Left kidney (tissue), 2 donors: ENCODE measurements around the gene HDDC3. TPM values are rescaled to one million over a fixed set of nuclear protein-coding genes. Genes with fewer than 3 reads are reported as not detected.

Source experiments
- DNase-seq: peaks from one replicate; pipeline ENCODE4 v3.0.0-alpha.2; 2013
- polyA plus RNA-seq: library from polyadenylated mRNA; unstranded; fragments of 120-200 nt; gene quantifications from one replicate; pipeline ENCODE4 v1.2.1, GENCODE V29; 2013; ENCODE audit not compliant: insufficient read length

Gene HDDC3
- polyA plus RNA-seq, 1 donor, result 12.1 TPM

DNA sequence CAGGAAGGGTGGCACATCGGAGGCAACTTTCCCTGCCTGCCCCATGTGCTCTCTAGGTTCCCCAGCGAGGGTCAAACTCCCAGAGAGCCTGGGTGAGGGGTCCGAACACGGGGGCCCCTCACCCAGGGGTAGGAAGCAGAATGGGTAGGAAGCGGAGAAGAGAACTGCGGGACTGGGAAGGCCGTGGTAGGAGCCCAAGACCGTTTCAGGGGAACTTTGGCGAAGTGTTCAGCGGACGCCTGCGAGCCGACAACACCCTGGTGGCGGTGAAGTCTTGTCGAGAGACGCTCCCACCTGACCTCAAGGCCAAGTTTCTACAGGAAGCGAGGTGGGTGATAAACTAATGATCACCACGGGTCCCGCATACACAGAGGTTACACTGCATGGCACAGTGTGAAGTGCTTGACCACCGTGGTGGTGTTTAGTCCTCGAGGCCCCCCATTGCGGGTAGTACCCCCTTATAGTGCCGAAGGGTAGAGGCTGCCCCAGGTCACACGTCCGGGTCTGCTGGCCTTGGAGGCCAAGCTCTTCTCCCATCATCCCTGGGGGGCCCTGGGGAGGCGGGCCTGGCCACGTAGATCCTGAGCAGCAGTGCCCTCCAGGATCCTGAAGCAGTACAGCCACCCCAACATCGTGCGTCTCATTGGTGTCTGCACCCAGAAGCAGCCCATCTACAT is 39.7 kb downstream of the HDDC3 start:
- DNase-seq, result no peak

DNA sequence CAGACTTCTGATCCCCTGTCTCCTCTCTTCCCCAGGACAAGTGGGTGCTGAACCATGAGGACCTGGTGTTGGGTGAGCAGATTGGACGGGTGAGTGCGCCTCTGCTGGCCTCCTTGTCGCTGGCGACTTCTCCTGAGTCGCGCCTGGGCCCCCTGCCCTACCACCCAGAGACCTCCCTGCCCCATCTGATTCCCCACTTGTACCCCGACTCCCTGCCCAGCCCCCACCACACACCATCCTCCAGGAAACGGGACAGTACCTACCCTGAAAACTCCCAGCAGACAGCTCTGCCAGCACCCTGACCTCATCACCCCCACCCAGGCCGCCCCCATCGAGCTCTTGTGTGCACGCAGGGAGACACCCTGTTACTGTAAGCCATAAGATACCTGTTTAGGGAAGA is 40.3 kb downstream of the HDDC3 start:
- no peak for DNase-seq

DNA sequence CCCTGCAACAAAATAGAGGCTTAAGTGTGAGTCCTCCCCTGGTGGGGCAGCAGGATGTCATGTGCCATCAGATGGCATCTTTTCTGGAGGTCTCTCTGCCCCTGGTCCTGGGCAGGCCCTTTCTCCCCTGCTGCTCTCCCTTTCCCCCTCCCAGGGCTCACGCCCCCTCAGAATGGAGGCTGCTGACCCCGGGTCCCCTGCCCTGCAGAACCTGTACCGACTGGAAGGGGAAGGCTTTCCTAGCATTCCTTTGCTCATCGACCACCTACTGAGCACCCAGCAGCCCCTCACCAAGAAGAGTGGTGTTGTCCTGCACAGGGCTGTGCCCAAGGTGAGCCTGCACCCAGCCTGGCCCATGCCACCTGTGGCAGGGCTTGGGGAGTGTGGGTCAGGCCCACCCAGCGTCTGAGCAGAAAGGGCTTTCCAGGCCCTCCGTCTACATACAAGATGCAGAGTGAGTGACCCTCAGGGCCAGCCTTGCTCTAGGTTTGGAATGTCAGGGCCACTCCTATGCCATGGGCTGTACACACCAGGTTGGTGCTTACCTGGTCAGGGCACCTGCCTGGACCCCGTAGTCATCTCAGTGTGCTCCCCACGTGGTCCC is 40.9 kb downstream of the HDDC3 start:
- no peak for DNase-seq

DNA sequence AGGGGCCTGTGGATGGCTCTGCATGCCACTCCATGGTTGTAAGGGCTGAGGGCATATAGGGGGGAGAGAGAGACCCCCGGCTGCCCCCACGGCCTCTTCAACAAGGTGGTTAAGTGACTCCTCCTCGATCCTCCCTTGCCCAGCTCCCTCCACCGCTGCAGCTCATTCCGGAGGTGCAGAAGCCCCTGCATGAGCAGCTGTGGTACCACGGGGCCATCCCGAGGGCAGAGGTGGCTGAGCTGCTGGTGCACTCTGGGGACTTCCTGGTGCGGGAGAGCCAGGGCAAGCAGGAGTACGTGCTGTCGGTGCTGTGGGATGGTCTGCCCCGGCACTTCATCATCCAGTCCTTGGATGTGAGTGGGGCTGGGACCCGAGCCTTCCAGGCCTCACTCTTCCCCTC is 41.5 kb downstream of the HDDC3 start:
- no peak for DNase-seq

GRCh38 chr15:90889736-90890456 is 42.5 kb downstream of the HDDC3 start:
- DNase-seq, result no peak

- no peak for DNase-seq
Measured at GRCh38 chr15:90889313-90889730, 43.0 kb downstream of the HDDC3 start.

- no peak for DNase-seq
Measured at GRCh38 chr15:90887037-90887481, 45.3 kb downstream of the HDDC3 start.

DNA sequence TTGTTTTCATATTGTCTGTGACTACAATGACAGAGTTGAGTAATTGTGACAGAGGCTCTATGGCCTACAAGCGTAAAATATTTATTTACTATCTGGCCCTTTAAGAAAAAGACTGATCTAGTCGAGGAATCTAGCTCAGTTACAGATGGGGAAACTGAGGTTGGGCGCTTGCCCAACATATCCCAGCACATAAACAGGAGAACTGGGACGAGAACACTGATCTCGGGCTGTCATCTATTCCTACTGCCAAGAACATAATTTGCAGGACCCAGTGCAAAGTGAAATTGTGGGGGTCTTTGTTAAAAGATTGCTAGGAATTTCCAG is 46.1 kb downstream of the HDDC3 start:
- DNase-seq, result no peak

- DNase-seq, result no peak
Measured at GRCh38 chr15:90885432-90886290, 46.7 kb downstream of the HDDC3 start.

DNA sequence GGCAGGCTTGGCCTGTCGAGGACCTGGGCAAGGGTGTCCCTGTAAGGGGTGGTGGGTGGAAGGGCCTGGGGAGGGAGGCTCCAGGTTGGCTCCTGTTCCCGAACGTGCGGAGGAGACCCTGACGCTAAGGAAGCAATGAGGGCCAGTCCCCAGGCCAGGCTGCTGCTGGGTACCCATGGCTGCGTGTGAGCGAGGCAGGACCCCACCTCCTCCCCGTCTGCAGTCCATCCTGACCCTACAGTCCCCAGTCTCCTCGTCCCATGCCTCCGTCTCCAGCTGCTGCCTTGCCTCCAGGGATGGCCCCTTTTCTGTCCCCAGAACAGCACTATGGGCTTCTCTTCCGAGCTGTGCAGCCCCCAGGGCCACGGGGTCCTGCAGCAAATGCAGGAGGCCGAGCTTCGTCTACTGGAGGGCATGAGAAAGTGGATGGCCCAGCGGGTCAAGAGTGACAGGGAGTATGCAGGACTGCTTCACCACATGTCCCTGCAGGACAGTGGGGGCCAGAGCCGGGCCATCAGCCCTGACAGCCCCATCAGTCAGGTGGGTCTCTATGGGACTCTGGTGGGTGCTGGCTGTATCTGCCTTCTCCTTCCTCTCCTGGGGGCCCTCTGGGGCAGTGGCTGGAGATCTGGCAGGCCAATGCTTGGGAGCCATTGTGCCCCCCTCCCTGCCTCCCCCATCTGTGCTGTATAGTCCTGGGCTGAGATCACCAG is 47.5 kb downstream of the HDDC3 start:
- DNase-seq, result no peak

- DNase-seq, result no peak
Measured at GRCh38 chr15:90883976-90884718, 48.2 kb downstream of the HDDC3 start, which contains the start of gene FES. Gene FES, plus strand, starts transcription at chr15:90884504. Its CDS starts 542 bp downstream, at chr15:90885046.

DNA sequence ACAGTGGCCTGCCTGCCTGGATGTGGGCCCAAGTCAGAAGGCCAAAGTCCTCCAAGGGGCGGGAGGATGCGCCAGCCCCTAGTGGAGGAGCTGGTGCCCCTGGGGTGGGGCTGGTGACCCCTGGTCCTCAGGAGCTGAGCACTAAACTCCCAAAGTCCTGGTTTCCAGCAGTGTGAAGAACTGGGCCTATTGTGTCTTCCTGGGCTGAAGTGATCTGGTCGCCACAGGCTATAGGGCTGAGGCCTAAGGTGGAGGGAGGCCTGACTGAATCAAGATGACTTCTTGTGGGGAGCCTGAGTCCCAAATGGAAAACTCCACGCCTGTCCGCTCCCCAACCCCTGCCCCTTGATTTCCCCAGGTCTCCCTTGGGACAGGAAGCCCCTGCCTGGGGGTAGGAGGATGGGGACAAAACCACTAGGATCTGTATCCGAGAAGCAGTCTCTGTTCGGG is 48.8 kb downstream of the HDDC3 start:
- no peak for DNase-seq

GRCh38 chr15:90882781-90883525 is 49.4 kb downstream of the HDDC3 start:
- DNase-seq, result no peak

GRCh38 chr15:90881978-90882721 is 50.2 kb downstream of the HDDC3 start:
- no peak for DNase-seq

DNA sequence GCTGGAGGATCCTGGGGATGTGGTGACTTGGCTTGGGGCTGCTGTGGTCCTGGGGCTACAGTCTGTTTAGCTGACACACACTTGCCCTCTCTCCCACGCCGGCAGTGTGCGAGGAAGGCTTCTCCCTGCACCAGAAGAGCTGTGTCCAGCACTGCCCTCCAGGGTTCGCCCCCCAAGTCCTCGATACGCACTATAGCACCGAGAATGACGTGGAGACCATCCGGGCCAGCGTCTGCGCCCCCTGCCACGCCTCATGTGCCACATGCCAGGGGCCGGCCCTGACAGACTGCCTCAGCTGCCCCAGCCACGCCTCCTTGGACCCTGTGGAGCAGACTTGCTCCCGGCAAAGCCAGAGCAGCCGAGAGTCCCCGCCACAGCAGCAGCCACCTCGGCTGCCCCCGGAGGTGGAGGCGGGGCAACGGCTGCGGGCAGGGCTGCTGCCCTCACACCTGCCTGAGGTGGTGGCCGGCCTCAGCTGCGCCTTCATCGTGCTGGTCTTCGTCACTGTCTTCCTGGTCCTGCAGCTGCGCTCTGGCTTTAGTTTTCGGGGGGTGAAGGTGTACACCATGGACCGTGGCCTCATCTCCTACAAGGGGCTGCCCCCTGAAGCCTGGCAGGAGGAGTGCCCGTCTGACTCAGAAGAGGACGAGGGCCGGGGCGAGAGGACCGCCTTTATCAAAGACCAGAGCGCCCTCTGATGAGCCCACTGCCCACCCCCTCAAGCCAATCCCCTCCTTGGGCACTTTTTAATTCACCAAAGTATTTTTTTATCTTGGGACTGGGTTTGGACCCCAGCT is 51.0 kb downstream of the HDDC3 start:
- DNase-seq, result no peak

GRCh38 chr15:90880381-90881145 is 51.8 kb downstream of the HDDC3 start:
- DNase-seq, result no peak
